Muscle of back (tissue), 11 donors: Measurements from ENCODE around the gene PLEKHA6. TPM values are rescaled to one million over a fixed set of nuclear protein-coding genes. Genes with fewer than 3 reads are reported as not detected.

Experiments
- DNase-seq, 3 donors: peaks; one replicate each; pipeline versions ENCODE4 v3.0.0 to v3.0.0-alpha.2; 2013
- polyA plus RNA-seq, 10 donors: library from polyadenylated mRNA; unstranded; fragments of 120-200 nt; gene quantifications; one replicate each; pipeline ENCODE4 v1.2.1, GENCODE V29; 2013; ENCODE audit not compliant: insufficient read length in 10 of 10

Gene PLEKHA6
- polyA plus RNA-seq, 10 donors, result 1.7 to 7.2 (median 2.8) TPM

GRCh38 chr1:204213668-204214662, 145.8 kb downstream of the PLEKHA6 start, which contains the start of gene GOLT1A:
GOLT1A (minus strand) TSS chr1:204213988; CDS start chr1:204213906, 82 bp downstream.
- peak; percentile 42 to 77 (median 54) for DNase-seq

GRCh38 chr1:204212715-204213114, 147.0 kb downstream of the PLEKHA6 start:
- DNase-seq, result no peak

GRCh38 chr1:204211046-204211445, 148.7 kb downstream of the PLEKHA6 start:
- no peak for DNase-seq

GRCh38 chr1:204207136-204207616, 152.6 kb downstream of the PLEKHA6 start:
- DNase-seq, result peak; percentile 20 to 66 (median 53)

GRCh38 chr1:204206121-204206520, 153.6 kb downstream of the PLEKHA6 start:
- peak in 1 of 3 donors; percentile 32 for DNase-seq

GRCh38 chr1:204205486-204205885, 154.2 kb downstream of the PLEKHA6 start:
- DNase-seq, result no peak

- DNase-seq, result no peak
Observed at GRCh38 chr1:204204944-204205343, 154.8 kb downstream of the PLEKHA6 start.

GRCh38 chr1:204203206-204203767, 156.4 kb downstream of the PLEKHA6 start:
- DNase-seq, result no peak

GRCh38 chr1:204202481-204202880, 157.2 kb downstream of the PLEKHA6 start:
- DNase-seq, result no peak

GRCh38 chr1:204201348-204202040, 158.2 kb downstream of the PLEKHA6 start:
- DNase-seq, result no peak

- no peak for DNase-seq
Observed at GRCh38 chr1:204199579-204199978, 160.2 kb downstream of the PLEKHA6 start.

- peak in 2 of 3 donors; percentile 14 to 71 for DNase-seq
Observed at GRCh38 chr1:204198348-204199340, 161.1 kb downstream of the PLEKHA6 start.

GRCh38 chr1:204197068-204197467, 162.7 kb downstream of the PLEKHA6 start:
- DNase-seq, result no peak

GRCh38 chr1:204196068-204196795, 163.5 kb downstream of the PLEKHA6 start, which contains the start of gene KISS1:
KISS1 (minus strand) TSS chr1:204196491; CDS start chr1:204192876, 3,615 bp downstream.
- DNase-seq, result no peak

- DNase-seq, result no peak
Observed at GRCh38 chr1:204194771-204195170, 165.0 kb downstream of the PLEKHA6 start.

GRCh38 chr1:204194080-204194479, 165.6 kb downstream of the PLEKHA6 start:
- no peak for DNase-seq

GRCh38 chr1:204192589-204193352, 167.0 kb downstream of the PLEKHA6 start:
- DNase-seq, result no peak

- no peak for DNase-seq
Observed at GRCh38 chr1:204192046-204192445, 167.7 kb downstream of the PLEKHA6 start.

- no peak for DNase-seq
Observed at GRCh38 chr1:204191456-204191855, 168.3 kb downstream of the PLEKHA6 start.
